GM19395 (cell line): Measurements from ENCODE around the gene MAST4.

ENCODE experiments used
- ATAC-seq: cut with Tn5 transposase; IDR thresholded peaks from one replicate; pipeline ENCODE4 v1.9.1; 2021; ENCODE audit warnings: mild to moderate bottlenecking, moderate library complexity; ENCODE audit not compliant: unreplicated experiment

The MAST4 gene

GRCh38 chr5:66829826-66830225 lies 233.6 kb downstream of the MAST4 start:
- no peak for ATAC-seq

GRCh38 chr5:66830636-66831035 lies 234.4 kb downstream of the MAST4 start:
- no peak for ATAC-seq

- no peak for ATAC-seq
These were observed 243.5 kb downstream of the MAST4 start for GRCh38 chr5:66839636-66840185.

GRCh38 chr5:66840511-66841013 lies 244.4 kb downstream of the MAST4 start:
- ATAC-seq: peak; percentile 100

- peak; percentile 8 for ATAC-seq
These were observed 245.1 kb downstream of the MAST4 start for GRCh38 chr5:66841264-66841663.

GRCh38 chr5:66842540-66842939 lies 246.3 kb downstream of the MAST4 start:
- ATAC-seq: no peak

GRCh38 chr5:66843065-66843464 lies 246.9 kb downstream of the MAST4 start:
- ATAC-seq: no peak

- ATAC-seq: no peak
These were observed 252.8 kb downstream of the MAST4 start for GRCh38 chr5:66848749-66849641.

- ATAC-seq: no peak
These were observed 253.6 kb downstream of the MAST4 start for GRCh38 chr5:66849803-66850202.

- ATAC-seq: no peak
These were observed 254.3 kb downstream of the MAST4 start for GRCh38 chr5:66850354-66851075.

GRCh38 chr5:66851306-66851705 lies 255.1 kb downstream of the MAST4 start:
- ATAC-seq: no peak

GRCh38 chr5:66854416-66854815 lies 258.2 kb downstream of the MAST4 start:
- ATAC-seq: no peak

- ATAC-seq: no peak
These were observed 260.0 kb downstream of the MAST4 start for GRCh38 chr5:66856041-66856805.

- no peak for ATAC-seq
These were observed 263.3 kb downstream of the MAST4 start for GRCh38 chr5:66859526-66859925.

GRCh38 chr5:66860199-66860975 lies 264.2 kb downstream of the MAST4 start:
- no peak for ATAC-seq

- no peak for ATAC-seq
These were observed 265.2 kb downstream of the MAST4 start for GRCh38 chr5:66861402-66861801.

- ATAC-seq: no peak
These were observed 265.8 kb downstream of the MAST4 start for GRCh38 chr5:66862020-66862419.

GRCh38 chr5:66863243-66864170 lies 267.3 kb downstream of the MAST4 start:
- no peak for ATAC-seq
